Measurements from ENCODE around the gene WTIP.

Gene WTIP

DNA sequence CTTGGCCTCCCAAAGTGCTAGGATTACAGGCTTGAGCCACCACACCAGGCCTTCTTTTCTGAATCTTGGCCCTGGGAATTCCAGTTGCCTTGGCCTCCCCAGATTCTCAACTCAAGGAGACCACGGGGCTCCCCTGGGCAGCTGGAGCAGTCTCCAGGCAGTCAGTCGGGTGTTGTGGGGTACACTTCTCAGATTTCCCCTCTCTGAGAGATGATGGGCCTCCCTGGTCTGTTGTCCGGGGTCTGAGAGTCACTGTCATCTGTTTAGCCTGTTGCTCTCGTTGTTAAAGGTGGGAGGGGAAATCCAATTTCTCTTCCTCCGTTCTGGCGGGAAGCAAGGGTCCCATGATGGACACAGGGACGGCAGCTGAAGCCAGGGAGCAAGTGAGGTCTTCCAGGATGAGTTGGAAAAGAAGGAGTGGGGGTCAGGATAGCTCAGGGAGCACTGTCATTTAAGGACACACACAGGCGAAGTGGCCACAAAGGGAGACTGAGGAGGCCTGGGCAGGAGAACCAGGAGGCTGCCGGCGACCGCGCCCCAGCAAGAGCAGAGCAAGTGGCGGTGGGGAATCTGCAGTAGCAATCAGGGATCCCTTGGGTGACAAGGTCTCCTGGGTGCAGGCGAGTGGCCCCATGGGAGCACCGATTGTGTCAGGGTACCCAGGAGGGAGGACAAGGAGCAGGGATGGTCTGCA, 15.7 kb downstream of the WTIP start:
- no peak overlapping the region for H3K4me3 ChIP-seq (replicated peaks in 1 of 2; ENCODE audit: low read depth in 2 of 2, low read length in 2 of 2)
- DNase-seq (ENCODE audit: low read depth in 2 of 2), result no peak
- TF ChIP-seq, protein P1, sequence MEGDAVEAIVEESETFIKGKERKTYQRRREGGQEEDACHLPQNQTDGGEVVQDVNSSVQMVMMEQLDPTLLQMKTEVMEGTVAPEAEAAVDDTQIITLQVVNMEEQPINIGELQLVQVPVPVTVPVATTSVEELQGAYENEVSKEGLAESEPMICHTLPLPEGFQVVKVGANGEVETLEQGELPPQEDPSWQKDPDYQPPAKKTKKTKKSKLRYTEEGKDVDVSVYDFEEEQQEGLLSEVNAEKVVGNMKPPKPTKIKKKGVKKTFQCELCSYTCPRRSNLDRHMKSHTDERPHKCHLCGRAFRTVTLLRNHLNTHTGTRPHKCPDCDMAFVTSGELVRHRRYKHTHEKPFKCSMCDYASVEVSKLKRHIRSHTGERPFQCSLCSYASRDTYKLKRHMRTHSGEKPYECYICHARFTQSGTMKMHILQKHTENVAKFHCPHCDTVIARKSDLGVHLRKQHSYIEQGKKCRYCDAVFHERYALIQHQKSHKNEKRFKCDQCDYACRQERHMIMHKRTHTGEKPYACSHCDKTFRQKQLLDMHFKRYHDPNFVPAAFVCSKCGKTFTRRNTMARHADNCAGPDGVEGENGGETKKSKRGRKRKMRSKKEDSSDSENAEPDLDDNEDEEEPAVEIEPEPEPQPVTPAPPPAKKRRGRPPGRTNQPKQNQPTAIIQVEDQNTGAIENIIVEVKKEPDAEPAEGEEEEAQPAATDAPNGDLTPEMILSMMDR (IDR thresholded peaks at IDR 0.05; ENCODE audit: low read depth, low read length), result no peak

DNA sequence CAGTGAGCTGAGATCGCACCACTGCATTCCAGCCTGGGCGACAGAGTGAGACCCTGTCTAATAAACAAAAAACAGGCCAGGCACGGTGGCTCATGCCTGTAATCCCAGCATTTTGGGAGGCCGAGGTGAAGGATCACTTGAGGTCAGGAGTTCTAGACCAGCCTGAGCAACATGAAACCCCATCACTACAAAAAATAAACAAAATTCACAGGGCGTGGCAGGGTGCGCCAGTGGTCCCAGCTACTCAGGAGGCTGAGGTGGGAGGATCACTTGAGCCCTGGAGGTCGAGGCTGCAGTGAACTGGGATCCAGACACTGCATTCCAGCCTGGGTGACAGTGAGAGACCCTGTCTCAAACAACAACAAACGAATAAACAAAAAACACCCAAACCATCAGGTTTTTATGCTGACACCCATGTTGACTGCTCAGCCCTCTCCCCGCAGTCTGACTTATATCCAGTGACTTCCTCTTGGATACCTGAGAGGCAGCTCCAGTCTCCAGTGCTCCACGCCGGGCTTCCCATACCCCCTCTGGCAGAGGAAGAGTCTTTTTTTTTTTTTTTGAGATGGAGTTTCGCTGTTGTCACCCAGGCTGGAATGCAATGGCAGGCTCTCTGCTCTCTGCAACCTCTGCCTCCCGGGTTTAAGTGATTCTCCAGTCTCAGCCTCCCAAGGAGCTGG, 17.7 kb downstream of the WTIP start:
- DNase-seq (ENCODE audit: low read depth in 2 of 2), result no peak
- TF ChIP-seq, protein P1 (IDR thresholded peaks at IDR 0.05; ENCODE audit: low read depth, low read length), result no peak
- no peak overlapping the region for H3K4me3 ChIP-seq (replicated peaks in 1 of 2; ENCODE audit: low read depth in 2 of 2, low read length in 2 of 2)

DNA sequence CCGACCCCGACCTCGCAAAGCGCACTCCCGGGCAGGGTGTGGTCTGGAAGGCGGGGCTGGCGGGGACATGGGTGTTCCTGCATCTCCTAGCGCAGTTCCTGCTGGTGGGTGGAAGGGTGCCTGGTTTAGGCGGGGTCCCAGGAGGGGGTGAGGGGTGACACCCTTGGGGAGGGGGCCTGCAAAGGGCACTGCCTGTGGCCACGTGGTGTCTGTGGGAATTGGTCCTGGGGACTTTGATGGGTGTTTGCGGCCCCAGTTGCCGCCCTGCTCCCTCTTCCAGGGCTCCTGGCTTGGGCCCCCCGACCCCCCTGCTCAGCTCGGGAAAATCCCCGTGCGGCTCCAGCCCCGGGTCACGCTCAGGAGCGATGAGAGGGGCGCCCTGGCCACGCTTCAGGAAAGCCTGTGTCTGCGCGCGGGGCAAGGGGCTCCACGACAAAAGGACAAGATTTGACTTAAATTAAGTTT, 19.1 kb downstream of the WTIP start:
- DNase-seq (ENCODE audit: low read depth in 2 of 2), result no peak
- TF ChIP-seq, protein P1 (IDR thresholded peaks at IDR 0.05; ENCODE audit: low read depth, low read length), result no peak
- H3K4me3 ChIP-seq (replicated peaks in 1 of 2; ENCODE audit: low read depth in 2 of 2, low read length in 2 of 2), result no peak overlapping the region

DNA sequence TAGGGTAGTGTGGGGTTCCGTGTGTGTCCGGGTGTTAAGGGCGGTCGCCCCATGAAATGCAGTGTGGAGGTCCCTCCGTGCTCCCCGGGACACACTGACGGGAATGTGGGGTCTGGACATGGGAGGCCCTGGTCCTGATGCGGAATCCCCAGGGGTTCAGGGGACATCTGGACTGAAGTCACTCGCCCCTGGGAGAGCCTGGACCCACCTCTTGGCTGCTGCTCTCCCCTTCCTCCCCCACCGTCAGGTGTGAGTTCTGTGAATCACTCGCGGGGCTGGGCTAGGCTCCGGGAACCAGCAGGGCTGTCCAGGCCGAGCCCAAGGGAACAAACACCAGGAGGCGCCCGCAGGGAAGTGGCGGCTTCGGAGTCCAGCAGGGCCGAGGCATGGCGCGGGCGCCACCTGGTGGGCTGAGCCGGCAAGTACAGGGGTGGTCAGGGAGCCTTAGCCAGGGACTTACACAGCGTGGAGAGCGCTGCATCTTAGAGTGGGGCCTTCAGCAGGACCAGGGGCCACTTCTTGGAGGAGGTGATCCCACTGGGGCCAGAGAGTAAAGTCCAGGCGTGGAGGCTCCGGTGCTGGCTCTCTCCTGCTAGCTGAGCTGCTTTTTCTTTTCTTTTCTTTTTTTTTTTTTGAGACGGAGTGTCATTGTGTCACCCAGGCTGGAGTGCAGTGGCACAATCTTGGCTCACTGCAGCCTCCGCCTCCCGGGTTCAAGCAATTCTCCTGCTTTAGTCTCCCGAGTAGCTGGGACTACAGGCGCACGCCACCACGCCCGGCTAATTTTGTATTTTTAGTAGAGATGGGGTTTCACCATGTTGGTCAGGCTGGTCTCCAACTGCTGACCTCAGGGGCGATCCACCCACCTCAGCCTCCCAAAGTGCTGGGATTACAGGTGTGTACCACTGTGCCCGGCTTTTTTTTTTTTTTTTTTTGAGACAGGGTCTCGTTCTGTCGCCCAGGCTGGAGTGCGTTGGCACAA, 20.1 kb downstream of the WTIP start:
- no peak overlapping the region for H3K4me3 ChIP-seq (replicated peaks in 1 of 2; ENCODE audit: low read depth in 2 of 2, low read length in 2 of 2)
- TF ChIP-seq, protein P1 (IDR thresholded peaks at IDR 0.05; ENCODE audit: low read depth, low read length), result peak; percentile 100
- peak; percentile 94 for DNase-seq (ENCODE audit: low read depth in 2 of 2)

DNA sequence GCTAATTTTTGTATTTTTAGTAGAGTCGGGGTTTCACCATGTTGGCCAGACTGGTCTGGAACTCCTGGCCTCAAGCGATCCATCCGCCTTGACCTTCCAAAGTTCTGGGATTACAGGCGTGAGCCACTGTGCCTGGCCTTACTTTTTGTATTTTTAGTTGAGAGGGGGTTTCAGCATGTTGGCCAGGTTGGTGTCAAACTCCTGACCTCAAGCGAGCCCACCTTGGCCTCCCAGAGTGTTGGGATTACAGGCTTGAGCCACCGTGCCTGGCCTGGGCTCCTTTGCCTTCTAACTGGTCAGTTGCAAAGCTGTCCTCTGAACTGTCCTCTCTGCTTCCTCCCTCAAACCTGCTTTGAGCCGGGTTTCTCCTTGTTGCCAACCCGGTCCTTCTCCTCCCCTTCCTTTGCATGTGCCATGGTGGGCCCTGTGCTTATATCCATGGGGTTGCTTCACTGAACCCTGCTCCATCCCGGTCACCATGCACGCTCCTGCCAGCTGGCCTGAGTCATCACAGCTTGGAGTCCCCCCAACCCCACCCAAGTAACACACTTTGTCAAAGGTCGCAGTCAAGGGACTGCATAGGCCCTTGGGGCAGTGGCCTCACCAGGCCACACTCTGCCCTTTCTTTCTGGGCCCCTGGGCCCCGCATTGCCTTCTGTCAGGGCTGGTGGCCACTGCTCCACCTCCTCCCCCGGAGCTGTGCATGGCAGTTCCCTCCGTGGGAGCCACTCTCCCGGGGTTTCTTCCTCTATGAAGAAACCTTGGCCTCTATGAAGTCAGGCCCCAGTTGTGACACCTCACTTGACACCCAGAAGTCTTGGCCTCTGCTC, 21.2 kb downstream of the WTIP start:
- DNase-seq (ENCODE audit: low read depth in 2 of 2), result peak; percentile 20 to 32
- no peak overlapping the region for H3K4me3 ChIP-seq (replicated peaks in 1 of 2; ENCODE audit: low read depth in 2 of 2, low read length in 2 of 2)
- TF ChIP-seq, protein P1 (IDR thresholded peaks at IDR 0.05; ENCODE audit: low read depth, low read length), result no peak
